NCI-H510A (cell line): ENCODE measurements around the gene LRP5.

Experiments used
- DNase-seq: peaks from one replicate; lab custom pipeline; 2025; lab: John Stamatoyannopoulos, UW

Gene LRP5

GRCh38 chr11:68312117-68312779 is at the start of gene LRP5:
Gene LRP5, plus strand, starts transcription at chr11:68312591. Its CDS starts 124 bp downstream, at chr11:68312715.
- DNase-seq: peak; percentile 64

GRCh38 chr11:68263444-68264035 is 48.9 kb upstream of the LRP5 start:
- DNase-seq: no peak

GRCh38 chr11:68264244-68264643 is 48.1 kb upstream of the LRP5 start:
- no peak for DNase-seq

GRCh38 chr11:68264741-68265540 is 47.5 kb upstream of the LRP5 start:
- DNase-seq: no peak

- DNase-seq: no peak
Measured at GRCh38 chr11:68266121-68266891, 46.1 kb upstream of the LRP5 start.

GRCh38 chr11:68266936-68267880 is 45.2 kb upstream of the LRP5 start:
- no peak for DNase-seq

GRCh38 chr11:68267881-68268240 is 44.5 kb upstream of the LRP5 start:
- DNase-seq: no peak

- no peak for DNase-seq
Measured at GRCh38 chr11:68269414-68270081, 42.8 kb upstream of the LRP5 start.

- no peak for DNase-seq
Measured at GRCh38 chr11:68270196-68271022, 42.0 kb upstream of the LRP5 start.

GRCh38 chr11:68271023-68271780 is 41.2 kb upstream of the LRP5 start:
- DNase-seq: peak; percentile 60

GRCh38 chr11:68271781-68272608 is 40.4 kb upstream of the LRP5 start, which contains the start of gene C11orf24:
Gene C11orf24, minus strand, starts transcription at chr11:68271973. Its CDS starts 8,206 bp downstream, at chr11:68263767.
- DNase-seq: peak; percentile 95

- no peak for DNase-seq
Measured at GRCh38 chr11:68273026-68273738, 39.2 kb upstream of the LRP5 start.

GRCh38 chr11:68274306-68274705 is 38.1 kb upstream of the LRP5 start:
- DNase-seq: no peak

- no peak for DNase-seq
Measured at GRCh38 chr11:68275721-68276507, 36.5 kb upstream of the LRP5 start.

GRCh38 chr11:68276861-68277260 is 35.5 kb upstream of the LRP5 start:
- DNase-seq: no peak

GRCh38 chr11:68279676-68280075 is 32.7 kb upstream of the LRP5 start:
- no peak for DNase-seq
